ENCODE measurements around the gene KDM4C.

GRCh38 chr9:7045361-7045760 lies 287.6 kb downstream of the KDM4C start:
- TF ChIP-seq CTCF (IDR thresholded peaks at IDR 0.05) (no peak), POLR2AphosphoS5 (IDR thresholded peaks at IDR 0.05; ENCODE audit: low read depth, low read length) (no peak), TCF7L2 (IDR thresholded peaks at IDR 0.05; ENCODE audit: low read depth, low read length) (no peak), SIN3A (IDR thresholded peaks at IDR 0.05; ENCODE audit: borderline replicate concordance, insufficient read depth, low read depth, low read length) (no peak)
